ENCODE results near the gene DNPH1.

- TF ChIP-seq YY1 (IDR thresholded peaks at IDR 0.05; ENCODE audit: insufficient read depth, insufficient read length): no peak
- no peak for TF ChIP-seq SUZ12 (IDR thresholded peaks at IDR 0.05; ENCODE audit: extremely low read depth, insufficient read depth, insufficient read length)
Observed at GRCh38 chr6:43202451-43202850, 26.8 kb downstream of the DNPH1 start.
